Rectal smooth muscle tissue (tissue), 1 donor: Measurements from ENCODE around the gene SCAPER.
"Not testable (repeated sequence)": the region's sequence is repeated elsewhere in the genome, so short reads cannot be mapped to it uniquely, and the experiment has no call there.

Experiments used
- H3K27ac ChIP-seq: one replicate; pipeline ENCODE4 v1.7.0; 2013; ENCODE audit warnings: low read depth, low read length, inconsistent platforms
- H3K27me3 ChIP-seq: one replicate; pipeline ENCODE4 v1.7.0; 2013; ENCODE audit warnings: low read length; ENCODE audit not compliant: control insufficient read depth, insufficient read depth
- H3K36me3 ChIP-seq: one replicate; pipeline ENCODE4 v1.7.0; 2013; ENCODE audit warnings: low read length; ENCODE audit not compliant: control insufficient read depth, insufficient read depth
- H3K4me1 ChIP-seq: one replicate; pipeline ENCODE4 v1.7.0; 2013; ENCODE audit warnings: low read length; ENCODE audit not compliant: control insufficient read depth, insufficient read depth
- H3K4me3 ChIP-seq: one replicate; pipeline ENCODE4 v1.7.0; 2013; ENCODE audit warnings: low read length
- H3K9ac ChIP-seq: one replicate; pipeline ENCODE4 v1.7.0; 2013; ENCODE audit warnings: low read length

Gene SCAPER

GRCh38 chr15:76899931-76900310 is 5.2 kb downstream of the SCAPER start:
- not testable (repeated sequence) for H3K27ac ChIP-seq, H3K4me3 ChIP-seq, H3K27me3 ChIP-seq, H3K9ac ChIP-seq, H3K4me1 ChIP-seq, H3K36me3 ChIP-seq

- H3K9ac ChIP-seq, H3K4me1 ChIP-seq, H3K4me3 ChIP-seq, H3K27me3 ChIP-seq, H3K36me3 ChIP-seq, H3K27ac ChIP-seq: not testable (repeated sequence)
These were observed 5.8 kb downstream of the SCAPER start for GRCh38 chr15:76899176-76899930.

GRCh38 chr15:76898102-76898501 is 7.0 kb downstream of the SCAPER start:
- no peaks in the 10 kb centered on the region for H3K4me1 ChIP-seq
- H3K27me3 ChIP-seq = no peaks in the 10 kb centered on the region
- H3K9ac ChIP-seq = no peak overlapping the region
- H3K27ac ChIP-seq = no peak overlapping the region
- no peaks in the 10 kb centered on the region for H3K36me3 ChIP-seq
- no peak overlapping the region for H3K4me3 ChIP-seq

GRCh38 chr15:76894174-76894573 is 11.0 kb downstream of the SCAPER start:
- H3K4me3 ChIP-seq = no peak overlapping the region
- H3K27me3 ChIP-seq = no peaks in the 10 kb centered on the region
- H3K4me1 ChIP-seq = no peaks in the 10 kb centered on the region
- H3K27ac ChIP-seq = no peak overlapping the region
- H3K36me3 ChIP-seq = no peaks in the 10 kb centered on the region
- H3K9ac ChIP-seq = no peak overlapping the region

GRCh38 chr15:76892836-76893235 is 12.3 kb downstream of the SCAPER start:
- not testable (repeated sequence) for H3K9ac ChIP-seq, H3K4me3 ChIP-seq, H3K27me3 ChIP-seq, H3K4me1 ChIP-seq, H3K36me3 ChIP-seq, H3K27ac ChIP-seq

- H3K36me3 ChIP-seq, H3K27me3 ChIP-seq, H3K9ac ChIP-seq, H3K4me3 ChIP-seq, H3K4me1 ChIP-seq, H3K27ac ChIP-seq: not testable (repeated sequence)
These were observed 17.6 kb downstream of the SCAPER start for GRCh38 chr15:76887280-76888141.

GRCh38 chr15:76885212-76885611 is 19.9 kb downstream of the SCAPER start:
- no peak overlapping the region for H3K27ac ChIP-seq
- H3K4me1 ChIP-seq = no peaks in the 10 kb centered on the region
- H3K27me3 ChIP-seq = no peaks in the 10 kb centered on the region
- no peak overlapping the region for H3K9ac ChIP-seq
- no peak overlapping the region for H3K4me3 ChIP-seq
- no peaks in the 10 kb centered on the region for H3K36me3 ChIP-seq

- H3K36me3 ChIP-seq = no peaks in the 10 kb centered on the region
- no peaks in the 10 kb centered on the region for H3K27me3 ChIP-seq
- no peak overlapping the region for H3K4me3 ChIP-seq
- no peaks in the 10 kb centered on the region for H3K4me1 ChIP-seq
- H3K9ac ChIP-seq = no peak overlapping the region
- no peak overlapping the region for H3K27ac ChIP-seq
These were observed 29.2 kb downstream of the SCAPER start for GRCh38 chr15:76875911-76876310.

GRCh38 chr15:76873066-76873465 is 32.1 kb downstream of the SCAPER start:
- H3K9ac ChIP-seq, H3K27ac ChIP-seq, H3K27me3 ChIP-seq, H3K36me3 ChIP-seq, H3K4me1 ChIP-seq, H3K4me3 ChIP-seq: not testable (repeated sequence)

GRCh38 chr15:76871930-76872329 is 33.2 kb downstream of the SCAPER start:
- Histone ChIP-seq H3K4me3 (no peak overlapping the region), H3K27me3 (no peaks in the 10 kb centered on the region), H3K27ac (no peak overlapping the region), H3K36me3 (no peaks in the 10 kb centered on the region), H3K4me1 (no peaks in the 10 kb centered on the region), H3K9ac (no peak overlapping the region)

GRCh38 chr15:76868740-76869139 is 36.4 kb downstream of the SCAPER start:
- Histone ChIP-seq H3K4me1 (no peaks in the 10 kb centered on the region), H3K4me3 (no peak overlapping the region), H3K9ac (no peak overlapping the region), H3K27ac (no peak overlapping the region), H3K27me3 (no peaks in the 10 kb centered on the region), H3K36me3 (no peaks in the 10 kb centered on the region)

- Histone ChIP-seq H3K4me1 (no peaks in the 10 kb centered on the region), H3K4me3 (no peak overlapping the region), H3K27ac (no peak overlapping the region), H3K27me3 (no peaks in the 10 kb centered on the region), H3K36me3 (no peaks in the 10 kb centered on the region), H3K9ac (no peak overlapping the region)
These were observed 38.3 kb downstream of the SCAPER start for GRCh38 chr15:76866716-76867321.
